ENCODE data around the gene LTBR. TPM values are rescaled to one million over a fixed set of nuclear protein-coding genes. Genes with fewer than 3 reads are reported as not detected.

LTBR gene
- total and polyA plus RNA-seq, 2 donors (not counting 1 experiment from before 2014, with no cell fraction given) = 1.1 TPM; not detected in 1

DNA sequence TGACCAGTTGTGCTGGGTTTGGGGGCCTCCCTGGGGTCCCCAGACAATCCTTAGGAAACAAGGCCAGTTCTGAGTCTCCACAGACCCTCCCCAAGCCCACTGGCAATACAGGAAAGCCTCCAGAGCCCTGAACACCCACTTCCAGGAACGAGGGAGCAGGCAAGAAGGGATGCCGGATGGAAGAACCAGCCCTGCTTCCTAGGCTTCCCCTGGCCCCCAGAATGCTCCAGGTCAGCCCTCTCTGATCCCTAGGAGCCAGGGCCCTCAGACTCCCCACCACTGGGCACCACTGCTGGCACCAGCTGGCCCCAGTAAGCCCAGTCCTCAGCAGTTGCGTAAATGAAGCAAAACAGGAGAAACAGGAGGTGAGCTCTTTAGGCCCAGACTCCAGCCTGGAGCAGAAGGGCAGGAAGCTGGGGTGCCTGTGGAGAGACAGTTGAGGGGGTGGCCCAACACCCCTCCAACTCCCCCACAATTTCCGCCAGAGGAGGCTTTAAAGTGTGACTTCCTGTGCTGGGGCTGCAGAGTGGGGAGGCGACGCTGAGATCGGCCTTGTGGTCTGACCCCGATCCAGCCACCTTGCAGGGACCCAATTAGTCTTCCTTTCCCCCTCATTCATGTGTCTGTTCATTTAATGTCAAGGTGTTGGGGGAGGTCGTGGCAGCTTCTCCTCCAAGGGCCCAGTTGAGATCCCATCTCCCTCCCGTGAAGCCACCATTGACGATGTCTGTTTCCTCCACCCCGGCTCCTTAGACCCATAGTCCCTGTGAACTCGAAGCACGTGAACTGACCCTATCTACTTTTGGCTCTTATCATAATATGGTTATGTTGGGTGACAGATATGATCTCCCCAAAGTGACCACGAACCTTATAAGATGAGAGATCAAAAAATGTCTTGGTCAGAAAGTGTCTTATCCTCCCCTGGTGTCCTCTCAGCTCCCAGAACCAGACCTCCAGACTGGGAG is 46.8 kb upstream of the LTBR start:
- peaks cover 13% of the 10 kb centered on the region for H4K20me1 ChIP-seq (ENCODE audit: control insufficient read depth, insufficient read depth, low read length, poor library complexity, severe bottlenecking)
- peaks cover 58 to 63% of the 10 kb centered on the region in 2 donors for H3K4me1 ChIP-seq (ENCODE audit: control insufficient read depth in 2 of 2, insufficient read depth in 2 of 2, low read length in 2 of 2)
- ChIA-PET CTCF (interaction anchor here (1.0 to 1.2 kb wide), 2 partner anchors 53 to 87 kb away, joined by 3 to 5 read pairs; no protein-coding TSS in a partner anchor), POLR2A (no interaction called here)
- ATAC-seq (ENCODE audit: low read depth) (no peak), DNase-seq (no peak)
- H3K79me2 ChIP-seq (ENCODE audit: control insufficient read depth, insufficient read depth, low read length) = no peaks in the 10 kb centered on the region
- TF ChIP-seq, protein P1, sequence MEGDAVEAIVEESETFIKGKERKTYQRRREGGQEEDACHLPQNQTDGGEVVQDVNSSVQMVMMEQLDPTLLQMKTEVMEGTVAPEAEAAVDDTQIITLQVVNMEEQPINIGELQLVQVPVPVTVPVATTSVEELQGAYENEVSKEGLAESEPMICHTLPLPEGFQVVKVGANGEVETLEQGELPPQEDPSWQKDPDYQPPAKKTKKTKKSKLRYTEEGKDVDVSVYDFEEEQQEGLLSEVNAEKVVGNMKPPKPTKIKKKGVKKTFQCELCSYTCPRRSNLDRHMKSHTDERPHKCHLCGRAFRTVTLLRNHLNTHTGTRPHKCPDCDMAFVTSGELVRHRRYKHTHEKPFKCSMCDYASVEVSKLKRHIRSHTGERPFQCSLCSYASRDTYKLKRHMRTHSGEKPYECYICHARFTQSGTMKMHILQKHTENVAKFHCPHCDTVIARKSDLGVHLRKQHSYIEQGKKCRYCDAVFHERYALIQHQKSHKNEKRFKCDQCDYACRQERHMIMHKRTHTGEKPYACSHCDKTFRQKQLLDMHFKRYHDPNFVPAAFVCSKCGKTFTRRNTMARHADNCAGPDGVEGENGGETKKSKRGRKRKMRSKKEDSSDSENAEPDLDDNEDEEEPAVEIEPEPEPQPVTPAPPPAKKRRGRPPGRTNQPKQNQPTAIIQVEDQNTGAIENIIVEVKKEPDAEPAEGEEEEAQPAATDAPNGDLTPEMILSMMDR (IDR thresholded peaks at IDR 0.05) = no peak
- no peak for TF ChIP-seq EZH2 (IDR thresholded peaks at IDR 0.05; ENCODE audit: borderline replicate concordance, insufficient read depth, low read depth, low read length, poor library complexity, severe bottlenecking)
- 17% methylated on average over 3 of the region's 15 CpGs for WGBS (ENCODE audit: insufficient coverage)
- Mint-ChIP-seq H3K4me3 (peak overlapping the region; percentile 46), H3K27me3 (peaks cover 51% of the 10 kb centered on the region), H3K9me3 (ENCODE audit: insufficient read depth) (no peaks in the 10 kb centered on the region), H3K27ac (no peak overlapping the region), H3K4me1 (peaks cover 8% of the 10 kb centered on the region)
- peak overlapping the region in 1 of 5 experiments; percentile 28 for H3K4me3 ChIP-seq (ENCODE audit: control extremely low read depth in 1 of 5, extremely low read depth in 1 of 5, insufficient read depth in 1 of 5, low read depth in 2 of 5, low read length in 4 of 5)
- peak overlapping the region; percentile 17 for H2AFZ ChIP-seq (ENCODE audit: insufficient read depth, low read depth, low read length, poor library complexity, severe bottlenecking)
- H3K27me3 ChIP-seq (replicated peaks in 1 of 4; ENCODE audit: control extremely low read depth in 1 of 4, control insufficient read depth in 3 of 4, insufficient read depth in 4 of 4, low read length in 3 of 4) = peaks cover 0 to 100% (median 63%) of the 10 kb centered on the region in 4 experiments
- no peak overlapping the region for H3K9ac ChIP-seq (ENCODE audit: low read length)
- peaks cover 0 to 33% (median 0%) of the 10 kb centered on the region in 3 donors for H3K9me3 ChIP-seq (ENCODE audit: control extremely low read depth in 1 of 3, control insufficient read depth in 2 of 3, insufficient read depth in 1 of 3, low read length in 2 of 3)
- intact Hi-C loops (cut with micrococcal nuclease) = loop anchor here (5.0 to 10.0 kb wide), 2 partner anchors 35 to 128 kb away; no protein-coding TSS in a partner anchor
- H3K36me3 ChIP-seq (replicated peaks in 1 of 2; ENCODE audit: control extremely low read depth in 1 of 2, control insufficient read depth in 1 of 2, extremely low read depth in 1 of 2, insufficient read depth in 2 of 2, low read length in 1 of 2) = no peaks in the 10 kb centered on the region
- H3K27ac ChIP-seq (ENCODE audit: low read length in 2 of 2) = no peak overlapping the region
- H3K4me2 ChIP-seq (replicated peaks; ENCODE audit: low read depth, low read length, poor library complexity, severe bottlenecking) = peak overlapping the region; percentile 70
